Measurements from ENCODE around the gene SYTL4.
A peak's percentile ranks its signal among the peaks of the same experiment; 100 is the strongest.

Gene SYTL4

GRCh38 chrX:100717363-100717762 is 14.6 kb downstream of the SYTL4 start:
- DNase-seq (ENCODE audit: low read depth) = no peak
- no peak for TF ChIP-seq CTCF (IDR thresholded peaks at IDR 0.05; ENCODE audit: insufficient read depth, low read depth, low read length, missing control alignments)

GRCh38 chrX:100710816-100711215 is 21.1 kb downstream of the SYTL4 start:
- no peak for DNase-seq (ENCODE audit: low read depth)
- no peak for TF ChIP-seq CTCF (IDR thresholded peaks at IDR 0.05; ENCODE audit: insufficient read depth, low read depth, low read length, missing control alignments)
- H3K4me3 ChIP-seq (ENCODE audit: low read length) = no peak overlapping the region

More at GRCh38 chrX:100717363-100717762, 14.6 kb downstream of the SYTL4 start:
- no peak overlapping the region for H3K4me3 ChIP-seq (ENCODE audit: low read length)

- H3K4me3 ChIP-seq (ENCODE audit: low read length) = no peak overlapping the region
- no peak for DNase-seq (ENCODE audit: low read depth)
- TF ChIP-seq CTCF (IDR thresholded peaks at IDR 0.05; ENCODE audit: insufficient read depth, low read depth, low read length, missing control alignments) = no peak
Measured at GRCh38 chrX:100704581-100705203, 27.2 kb downstream of the SYTL4 start.

- H3K4me3 ChIP-seq (ENCODE audit: low read length) = no peak overlapping the region
- no peak for TF ChIP-seq CTCF (IDR thresholded peaks at IDR 0.05; ENCODE audit: insufficient read depth, low read depth, low read length, missing control alignments)
- DNase-seq (ENCODE audit: low read depth) = no peak
Measured at GRCh38 chrX:100700809-100701208, 31.1 kb downstream of the SYTL4 start.

GRCh38 chrX:100698551-100698950 is 33.4 kb downstream of the SYTL4 start:
- DNase-seq (ENCODE audit: low read depth) = no peak
- no peak overlapping the region for H3K4me3 ChIP-seq (ENCODE audit: low read length)
- TF ChIP-seq CTCF (IDR thresholded peaks at IDR 0.05; ENCODE audit: insufficient read depth, low read depth, low read length, missing control alignments) = no peak

GRCh38 chrX:100696699-100697351 is 35.1 kb downstream of the SYTL4 start:
- DNase-seq (ENCODE audit: low read depth) = no peak
- no peak for TF ChIP-seq CTCF (IDR thresholded peaks at IDR 0.05; ENCODE audit: insufficient read depth, low read depth, low read length, missing control alignments)
- no peak overlapping the region for H3K4me3 ChIP-seq (ENCODE audit: low read length)

GRCh38 chrX:100695991-100696390 is 35.9 kb downstream of the SYTL4 start:
- DNase-seq (ENCODE audit: low read depth) = peak; percentile 67
- no peak overlapping the region for H3K4me3 ChIP-seq (ENCODE audit: low read length)
- TF ChIP-seq CTCF (IDR thresholded peaks at IDR 0.05; ENCODE audit: insufficient read depth, low read depth, low read length, missing control alignments) = no peak

Measured in epithelial cell of esophagus (primary cell).